GM12878 (cell line): ENCODE data around the gene FGF23.

Experiments
- ATF3 ChIP-seq: IDR thresholded peaks from 2 replicates; pipeline ENCODE4 v1.6.1; 2011; ENCODE audit warnings: low read depth, mild to moderate bottlenecking, low read length, moderate library complexity, borderline replicate concordance; ENCODE audit errors: extremely low read depth
- CTCF ChIP-seq, 3 experiments: IDR thresholded peaks in 2 of 3; conservative IDR thresholded peaks in 1 of 3; 2 replicates each; pipeline ENCODE4 v1.5.1; 2011; ENCODE audit warnings: low read depth in 3 of 3, low read length in 3 of 3, mild to moderate bottlenecking in 3 of 3, control low read depth in 2 of 3, moderate library complexity in 2 of 3, inconsistent platforms in 1 of 3, mixed read lengths in 1 of 3; ENCODE audit not compliant: control insufficient read depth in 2 of 3, insufficient read depth in 1 of 3; ENCODE audit errors: extremely low read depth in 1 of 3
- HDAC2 ChIP-seq: fragments of 200-600 bp; sonication (generic); IDR thresholded peaks from 2 replicates; pipeline ENCODE4 v1.6.1; 2017
- POLR2AphosphoS5 ChIP-seq: IDR thresholded peaks from 2 replicates; pipeline ENCODE4 v1.6.1; 2011; ENCODE audit warnings: mild to moderate bottlenecking, low read length, inconsistent platforms
- RAD21 ChIP-seq: IDR thresholded peaks from 2 replicates; pipeline ENCODE4 v1.6.1; 2011; ENCODE audit warnings: mild to moderate bottlenecking, low read depth, low read length, moderate library complexity; ENCODE audit not compliant: insufficient read depth
- RBBP5 ChIP-seq: fragments of 200-600 bp; sonication (generic); conservative IDR thresholded peaks from 2 replicates; pipeline ENCODE4 v1.6.1; 2016
- SRF ChIP-seq, 2 experiments: IDR thresholded peaks; 2 replicates each; pipeline ENCODE4 v1.6.1; 2011; ENCODE audit warnings: low read depth in 2 of 2, low read length in 2 of 2, mild to moderate bottlenecking in 1 of 2, moderate library complexity in 1 of 2
- SUPT20H ChIP-seq: IDR thresholded peaks from 2 replicates; pipeline ENCODE4 v1.6.1; 2011; ENCODE audit warnings: low read depth, mild to moderate bottlenecking, low read length, moderate library complexity, borderline replicate concordance; ENCODE audit not compliant: control insufficient read depth
- ZZZ3 ChIP-seq: IDR thresholded peaks from 2 replicates; pipeline ENCODE4 v1.6.1; 2011; ENCODE audit warnings: low read depth; ENCODE audit not compliant: control insufficient read depth, insufficient read length
- TF ChIP-seq, protein P1 (sequence below): IDR thresholded peaks from 2 replicates; pipeline ENCODE4 v1.6.1; 2011; ENCODE audit warnings: borderline replicate concordance, low read depth, mild to moderate bottlenecking, moderate library complexity, mixed read lengths, low read length; ENCODE audit not compliant: insufficient read depth; ENCODE audit errors: extremely low read length

- no peak for TF ChIP-seq CTCF (IDR thresholded peaks at IDR 0.05 in 2 of 3, conservative IDR thresholded peaks at IDR 0.05 in 1 of 3; ENCODE audit: control insufficient read depth in 2 of 3, extremely low read depth in 1 of 3, insufficient read depth in 1 of 3, low read depth in 3 of 3, low read length in 3 of 3)
- no peak for TF ChIP-seq HDAC2
- TF ChIP-seq, protein P1, sequence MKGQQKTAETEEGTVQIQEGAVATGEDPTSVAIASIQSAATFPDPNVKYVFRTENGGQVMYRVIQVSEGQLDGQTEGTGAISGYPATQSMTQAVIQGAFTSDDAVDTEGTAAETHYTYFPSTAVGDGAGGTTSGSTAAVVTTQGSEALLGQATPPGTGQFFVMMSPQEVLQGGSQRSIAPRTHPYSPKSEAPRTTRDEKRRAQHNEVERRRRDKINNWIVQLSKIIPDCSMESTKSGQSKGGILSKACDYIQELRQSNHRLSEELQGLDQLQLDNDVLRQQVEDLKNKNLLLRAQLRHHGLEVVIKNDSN: no peak
- no peak for TF ChIP-seq ATF3
- TF ChIP-seq RAD21: no peak
- no peak for TF ChIP-seq SUPT20H
- TF ChIP-seq SRF (IDR thresholded peaks at IDR 0.05; ENCODE audit: low read depth in 2 of 2, low read length in 2 of 2): no peak
- no peak for TF ChIP-seq ZZZ3
- TF ChIP-seq RBBP5: no peak
- no peak for TF ChIP-seq POLR2AphosphoS5
These were observed 48.3 kb downstream of the FGF23 start for GRCh38 chr12:4331221-4331620.
